HEK293T (cell line): ENCODE data around the gene DCDC1.

Experiments
- CTCF ChIA-PET: fragments of 350-600 bp; formaldehyde crosslinking; extraction: SDS; loops from one replicate; lab custom pipeline; 2021; ENCODE audit warnings: antibody characterized with exemption, inconsistent platforms; lab: Yijun Ruan, JAX
- POLR2A ChIA-PET: fragments of 350-600 bp; formaldehyde crosslinking; extraction: SDS; loops from one replicate; lab custom pipeline; 2020; ENCODE audit warnings: antibody characterized with exemption, inconsistent platforms; lab: Yijun Ruan, JAX
- DNase-seq: peaks from one replicate; pipeline ENCODE4 v3.0.0; 2012; ENCODE audit warnings: mixed read lengths; ENCODE audit errors: extremely low spot score
- ARNT ChIP-seq: fragments of 450-650 bp; IDR thresholded peaks from 2 replicates; pipeline ENCODE4 v1.6.1; 2017; ENCODE audit warnings: mild to moderate bottlenecking
- BHLHE40 ChIP-seq: fragments of 450-650 bp; IDR thresholded peaks from 2 replicates; pipeline ENCODE4 v1.6.1; 2016; ENCODE audit warnings: mild to moderate bottlenecking, moderate library complexity, borderline replicate concordance
- CTBP1 ChIP-seq: fragments of 450-650 bp; IDR thresholded peaks from 2 replicates; pipeline ENCODE4 v1.6.1; 2016; ENCODE audit warnings: borderline replicate concordance
- ELF4 ChIP-seq: fragments of 450-650 bp; IDR thresholded peaks from 2 replicates; pipeline ENCODE4 v1.6.1; 2017; ENCODE audit warnings: antibody characterized with exemption
- FOXA1 ChIP-seq: fragments of 450-650 bp; IDR thresholded peaks from 2 replicates; pipeline ENCODE4 v1.6.1; 2016; ENCODE audit warnings: mild to moderate bottlenecking
- FOXK2 ChIP-seq: fragments of 450-650 bp; IDR thresholded peaks from 2 replicates; pipeline ENCODE4 v1.6.1; 2016; ENCODE audit warnings: mild to moderate bottlenecking
- FOXM1 ChIP-seq: fragments of 450-650 bp; IDR thresholded peaks from 2 replicates; pipeline ENCODE4 v1.6.1; 2017; ENCODE audit warnings: mild to moderate bottlenecking, borderline replicate concordance
- HDGF ChIP-seq: fragments of 450-650 bp; IDR thresholded peaks from 2 replicates; pipeline ENCODE4 v1.6.1; 2017; ENCODE audit warnings: antibody characterized with exemption, borderline replicate concordance
- L3MBTL2 ChIP-seq: fragments of 450-650 bp; conservative IDR thresholded peaks from 2 replicates; pipeline ENCODE4 v1.6.1; 2016; ENCODE audit warnings: mild to moderate bottlenecking
- LEF1 ChIP-seq: fragments of 450-650 bp; IDR thresholded peaks from 2 replicates; pipeline ENCODE4 v1.6.1; 2017; ENCODE audit warnings: mild to moderate bottlenecking, borderline replicate concordance
- NFRKB ChIP-seq: fragments of 450-650 bp; IDR thresholded peaks from 2 replicates; pipeline ENCODE4 v1.6.1; 2016; ENCODE audit warnings: mild to moderate bottlenecking, moderate library complexity
- PKNOX1 ChIP-seq: fragments of 450-650 bp; IDR thresholded peaks from 2 replicates; pipeline ENCODE4 v1.6.1; 2016
- SP1 ChIP-seq: fragments of 450-650 bp; IDR thresholded peaks from 2 replicates; pipeline ENCODE4 v1.6.1; 2017
- SUZ12 ChIP-seq: fragments of 450-650 bp; IDR thresholded peaks from 2 replicates; pipeline ENCODE4 v1.6.1; 2016; ENCODE audit warnings: mild to moderate bottlenecking
- TARDBP ChIP-seq: fragments of 450-650 bp; IDR thresholded peaks from 2 replicates; pipeline ENCODE4 v1.6.1; 2016
- ZNF384 ChIP-seq: fragments of 450-650 bp; IDR thresholded peaks from 2 replicates; pipeline ENCODE4 v1.6.1; 2016

The DCDC1 gene

DNA sequence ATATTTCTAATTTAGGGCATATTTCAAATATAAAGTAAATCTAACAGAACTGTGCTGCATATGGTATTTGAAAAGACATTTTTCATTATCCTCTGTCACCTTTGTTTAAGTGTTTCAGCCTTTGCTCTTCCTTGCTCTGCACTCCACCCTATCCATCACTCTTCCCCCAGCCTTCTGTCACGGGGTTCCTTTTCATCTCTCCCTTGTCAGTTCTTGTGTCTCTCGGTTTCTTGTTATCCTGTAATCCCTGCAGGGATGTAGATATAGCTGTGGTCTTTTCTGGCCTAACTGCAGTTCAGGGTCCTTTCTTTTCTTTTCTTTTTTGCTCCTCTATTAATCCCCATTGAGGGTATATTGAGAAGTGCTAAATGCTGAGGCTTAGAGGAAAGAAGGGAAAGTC lies 261.9 kb downstream of the DCDC1 start:
- no peak for DNase-seq
- ChIA-PET POLR2A (no interaction called here), CTCF (interaction anchor here (0.8 to 2.6 kb wide), 16 partner anchors 8 to 851 kb away, joined by 3 to 13 read pairs (median 4); no protein-coding TSS in a partner anchor)
- TF ChIP-seq NFRKB (no peak), FOXM1 (no peak), SUZ12 (no peak), L3MBTL2 (no peak), FOXA1 (no peak), BHLHE40 (no peak), FOXK2 (no peak), SP1 (no peak), LEF1 (no peak), TARDBP (no peak), CTBP1 (no peak), PKNOX1 (no peak)

DNA sequence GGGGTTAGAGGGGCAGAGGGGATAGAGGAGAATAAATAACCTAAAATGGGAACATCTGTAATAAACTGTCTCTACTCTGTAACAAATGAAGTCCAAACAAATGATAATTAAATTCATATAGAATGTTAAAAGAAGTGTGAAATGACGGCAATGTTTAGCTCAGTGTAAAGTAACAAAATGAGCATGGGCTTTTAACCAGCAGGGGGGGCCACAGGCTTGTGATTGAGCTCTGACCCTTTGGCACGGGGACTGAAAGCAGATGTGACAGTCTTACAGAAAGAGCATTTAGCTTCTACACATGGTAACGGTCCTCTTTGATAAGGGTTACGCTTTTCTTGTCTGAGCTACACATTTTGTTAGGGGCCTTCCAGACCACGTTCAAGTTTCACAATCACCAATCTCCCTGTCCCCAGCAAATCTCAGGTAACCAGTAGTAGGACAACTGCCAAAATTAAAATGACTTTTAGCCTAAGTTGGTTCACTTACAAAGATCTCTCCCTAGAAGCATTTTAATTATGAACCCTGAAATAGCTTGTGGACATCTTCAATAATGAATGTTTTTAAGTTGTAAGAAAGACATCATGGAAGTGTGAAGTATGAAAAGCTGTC lies 262.5 kb downstream of the DCDC1 start:
- CTCF ChIA-PET = interaction anchor here (0.6 to 2.6 kb wide), 23 partner anchors 8 to 1764 kb away, joined by 3 to 13 read pairs (median 3); no protein-coding TSS in a partner anchor
- peak; percentile 64 for DNase-seq
- no peak for TF ChIP-seq CTBP1
- no peak for TF ChIP-seq BHLHE40
- TF ChIP-seq FOXM1 = no peak
- no peak for TF ChIP-seq SP1
- no peak for TF ChIP-seq ARNT
- TF ChIP-seq ELF4 = no peak
- TF ChIP-seq LEF1 = no peak
- TF ChIP-seq L3MBTL2 = no peak
- TF ChIP-seq PKNOX1 = no peak
- no peak for TF ChIP-seq TARDBP
- POLR2A ChIA-PET = no interaction called here

GRCh38 chr11:31106326-31106725 lies 263.2 kb downstream of the DCDC1 start:
- TF ChIP-seq ELF4 = no peak
- no peak for TF ChIP-seq HDGF
- no peak for TF ChIP-seq CTBP1
- no peak for TF ChIP-seq PKNOX1
- TF ChIP-seq FOXK2 = no peak
- TF ChIP-seq SUZ12 = no peak
- TF ChIP-seq SP1 = no peak
- no peak for TF ChIP-seq FOXA1
- no peak for TF ChIP-seq TARDBP
- no peak for TF ChIP-seq BHLHE40
- no peak for TF ChIP-seq LEF1
- no peak for TF ChIP-seq FOXM1
- no peak for TF ChIP-seq NFRKB
- no peak for TF ChIP-seq L3MBTL2
- no peak for TF ChIP-seq ARNT
- POLR2A ChIA-PET = interaction anchor here (0.5 kb wide), 1 partner anchor 549 kb away, joined by 3 read pairs; no protein-coding TSS in a partner anchor
- CTCF ChIA-PET = interaction anchor here (0.6 to 2.6 kb wide), 19 partner anchors 8 to 1198 kb away, joined by 3 to 13 read pairs (median 3); no protein-coding TSS in a partner anchor
- DNase-seq = no peak

- TF ChIP-seq FOXA1 (no peak), LEF1 (no peak)
- ChIA-PET POLR2A (no interaction called here), CTCF (interaction anchor here (0.5 kb wide), 2 partner anchors 116 to 1126 kb away, joined by 3 to 4 read pairs; no protein-coding TSS in a partner anchor)
- no peak for DNase-seq
Measured at GRCh38 chr11:31102875-31103274, 266.7 kb downstream of the DCDC1 start.

GRCh38 chr11:31102316-31102715 lies 267.2 kb downstream of the DCDC1 start:
- CTCF ChIA-PET = interaction anchor here (0.5 kb wide), 1 partner anchor 117 kb away, joined by 4 read pairs; no protein-coding TSS in a partner anchor
- POLR2A ChIA-PET = no interaction called here
- no peak for TF ChIP-seq CTBP1
- TF ChIP-seq SP1 = no peak
- no peak for TF ChIP-seq FOXM1
- no peak for TF ChIP-seq FOXA1
- no peak for TF ChIP-seq ZNF384
- TF ChIP-seq HDGF = no peak
- no peak for TF ChIP-seq LEF1
- no peak for TF ChIP-seq PKNOX1
- TF ChIP-seq TARDBP = no peak
- TF ChIP-seq NFRKB = no peak
- TF ChIP-seq L3MBTL2 = no peak
- TF ChIP-seq BHLHE40 = no peak
- TF ChIP-seq ELF4 = no peak
- TF ChIP-seq ARNT = no peak
- TF ChIP-seq SUZ12 = no peak
- no peak for TF ChIP-seq FOXK2

More at GRCh38 chr11:31102316-31102715, 267.2 kb downstream of the DCDC1 start:
- no peak for DNase-seq
